ENCODE measurements around the gene TMEM82.

Gene TMEM82

DNA sequence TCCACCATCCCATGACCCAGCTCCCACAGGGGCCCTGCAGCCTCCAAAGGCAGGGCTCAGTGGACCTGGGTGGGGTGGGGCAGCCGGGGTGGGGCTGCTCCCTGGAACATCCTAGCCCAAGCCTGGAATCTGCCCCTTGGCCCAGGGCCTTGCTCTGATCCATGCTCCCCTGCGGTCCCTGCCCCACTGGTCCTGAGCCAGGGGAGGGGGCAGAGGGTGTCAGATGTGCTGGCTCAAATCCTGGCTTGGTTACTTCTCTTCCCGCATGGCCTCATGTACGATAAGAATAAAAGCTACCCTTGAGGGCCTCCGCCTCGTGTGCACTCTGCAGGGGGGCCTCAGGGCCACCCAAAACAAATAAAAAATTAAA, 5.4 kb upstream of the TMEM82 start:
- no peak for DNase-seq

DNA sequence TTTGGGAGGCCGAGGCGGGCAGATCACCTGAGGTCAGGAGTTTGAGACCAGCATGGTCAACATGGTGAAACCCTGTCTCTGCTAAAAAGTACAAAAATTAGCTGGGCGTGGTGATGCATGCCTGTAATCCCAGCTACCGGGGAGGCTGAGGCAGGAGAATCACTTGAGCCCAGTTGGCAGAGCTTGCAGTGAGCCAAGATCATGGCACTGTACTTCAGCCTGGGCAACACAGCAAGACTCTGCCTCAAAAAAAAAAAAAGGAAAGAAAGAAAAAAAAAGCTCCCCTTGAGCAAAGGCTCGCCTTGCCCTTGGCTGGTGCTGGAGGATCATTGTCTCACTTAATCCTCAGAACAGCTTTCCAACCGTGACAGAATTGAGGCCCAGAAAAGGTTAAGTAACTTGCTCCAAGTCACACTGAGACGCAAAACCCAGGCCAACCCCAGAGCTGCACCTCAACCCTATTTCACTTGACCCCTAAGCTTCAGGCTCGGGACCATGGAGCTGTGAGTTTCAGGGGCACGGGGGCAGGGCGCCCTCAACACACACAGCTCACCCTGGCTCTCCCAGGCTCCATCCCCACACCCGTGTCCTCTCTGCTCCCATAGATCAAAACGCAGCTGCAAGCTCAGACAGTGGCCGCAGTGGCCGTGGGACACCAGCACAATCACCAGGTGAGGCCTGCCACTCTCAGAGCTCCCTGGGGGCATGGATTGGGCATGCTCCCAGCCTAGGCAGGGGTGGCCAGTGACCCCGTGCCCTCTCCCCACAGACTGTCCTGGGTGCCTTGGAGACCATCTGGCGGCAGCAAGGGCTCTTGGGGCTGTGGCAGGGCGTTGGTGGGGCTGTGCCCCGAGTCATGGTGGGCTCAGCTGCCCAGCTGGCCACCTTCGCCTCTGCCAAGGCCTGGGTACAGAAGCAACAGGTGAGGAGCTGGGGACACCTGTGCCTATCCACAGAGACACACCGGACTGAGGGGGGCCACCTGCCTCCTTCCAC, 4.7 kb upstream of the TMEM82 start:
- no peak for DNase-seq

DNA sequence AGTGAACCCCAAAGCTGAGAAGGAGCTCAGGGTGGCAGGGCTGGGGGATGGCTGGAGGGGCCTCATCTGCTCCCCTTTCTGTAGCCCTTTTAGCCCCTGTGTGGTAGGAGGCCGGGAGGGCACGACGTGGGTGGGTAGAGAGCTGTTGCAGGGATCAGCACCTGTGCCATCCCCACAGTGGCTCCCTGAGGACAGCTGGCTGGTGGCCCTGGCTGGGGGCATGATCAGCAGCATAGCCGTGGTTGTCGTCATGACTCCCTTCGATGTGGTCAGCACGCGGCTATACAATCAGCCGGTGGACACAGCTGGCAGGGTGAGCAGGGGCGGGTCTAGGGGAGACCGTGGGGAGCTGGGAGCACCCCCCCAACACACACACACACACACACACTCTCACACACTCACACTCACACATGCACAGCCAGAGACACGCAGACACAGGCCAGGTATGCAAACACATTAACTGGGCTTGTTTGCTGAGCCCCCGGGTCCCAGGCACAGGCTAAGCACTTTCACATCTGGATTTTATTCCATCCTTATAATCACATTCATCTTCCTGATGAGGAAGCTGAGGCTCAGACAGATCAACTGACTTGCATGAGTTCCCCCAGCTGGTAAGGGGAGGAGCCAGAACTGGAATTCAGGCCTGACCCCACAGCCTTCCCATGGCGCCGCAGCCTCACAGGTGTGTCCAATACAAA, 3.7 kb upstream of the TMEM82 start:
- no peak for DNase-seq

DNA sequence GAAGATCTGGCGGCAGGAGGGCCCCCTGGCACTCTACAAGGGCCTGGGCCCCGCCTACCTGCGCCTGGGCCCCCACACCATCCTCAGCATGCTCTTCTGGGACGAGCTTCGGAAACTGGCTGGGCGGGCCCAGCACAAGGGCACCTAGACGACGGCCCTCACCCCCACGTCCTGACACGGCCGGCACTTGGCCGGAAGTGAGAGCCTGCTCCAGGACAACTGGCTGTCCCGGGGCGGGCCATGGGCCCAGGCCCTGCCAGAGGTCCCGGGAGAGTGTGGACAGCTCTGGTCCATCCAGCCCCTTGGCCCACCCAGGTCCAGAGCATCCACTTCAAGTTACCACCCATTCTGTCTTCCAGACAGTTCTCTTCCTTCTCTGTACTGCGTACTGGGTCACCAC, 3.0 kb upstream of the TMEM82 start:
- no peak for DNase-seq

DNA sequence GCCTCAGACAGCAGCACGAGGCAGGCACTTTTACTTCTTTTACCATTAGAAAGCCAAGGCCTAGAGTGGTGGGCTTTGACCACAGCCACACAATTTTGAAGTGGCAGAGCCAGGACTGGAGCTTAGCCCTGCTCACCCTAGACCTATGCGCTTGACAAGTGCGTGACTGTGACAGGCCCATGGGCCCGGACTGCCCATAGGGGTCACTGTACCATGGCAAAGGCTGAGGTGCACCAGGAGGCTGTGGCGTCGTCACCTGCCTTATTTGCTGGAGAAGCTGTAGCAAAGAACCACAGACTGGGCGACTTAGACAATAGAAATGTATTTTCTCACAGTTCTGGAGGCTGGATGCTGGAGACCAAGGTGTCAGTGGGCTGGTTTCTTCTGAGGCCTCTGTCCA, 2.6 kb upstream of the TMEM82 start:
- no peak for DNase-seq

DNA sequence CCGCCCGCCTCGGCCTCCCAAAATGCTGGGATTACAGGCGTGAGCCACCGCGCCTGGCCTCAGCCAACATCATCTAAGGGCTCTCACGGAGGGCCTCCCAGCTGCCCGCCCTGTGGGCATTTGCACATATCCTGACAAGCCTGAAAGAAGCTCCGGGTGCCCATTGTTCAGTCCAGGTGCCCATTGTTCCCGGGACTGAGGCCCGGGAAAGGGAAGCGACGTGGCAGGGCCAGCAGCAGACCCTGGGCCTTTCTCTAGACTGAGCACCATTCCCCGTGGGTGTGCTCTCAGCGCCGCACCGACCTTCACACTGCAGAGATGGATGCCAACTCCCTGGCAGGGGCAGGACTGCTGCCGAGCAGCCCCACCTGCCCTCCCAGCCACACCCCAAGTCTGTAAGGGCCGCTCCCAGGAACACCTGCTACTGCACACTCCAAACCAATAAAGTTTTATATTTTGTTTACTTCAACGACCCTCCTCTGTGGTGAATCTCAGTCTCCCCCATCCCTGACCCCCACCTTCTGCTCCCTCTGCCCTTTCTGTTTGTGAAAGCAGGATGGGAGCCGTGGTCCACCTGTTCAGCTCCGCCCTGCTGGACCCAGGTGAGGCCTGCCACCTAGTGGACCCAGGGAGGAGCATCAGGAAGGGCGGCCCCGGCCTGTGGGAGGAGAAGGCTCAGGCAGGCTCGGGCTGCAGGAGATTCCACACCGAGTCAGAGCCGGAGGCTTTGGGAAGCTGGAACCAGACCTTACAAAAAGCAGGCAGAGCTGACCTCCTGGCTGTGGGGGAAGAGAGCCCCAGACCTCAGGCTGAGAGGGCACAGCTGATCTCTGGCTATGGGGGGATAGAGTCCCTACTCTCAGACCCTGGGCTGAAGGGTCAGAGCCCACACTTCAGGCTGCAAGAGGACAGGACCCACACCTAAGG, 1.1 kb upstream of the TMEM82 start:
- DNase-seq: peak; percentile 75

DNA sequence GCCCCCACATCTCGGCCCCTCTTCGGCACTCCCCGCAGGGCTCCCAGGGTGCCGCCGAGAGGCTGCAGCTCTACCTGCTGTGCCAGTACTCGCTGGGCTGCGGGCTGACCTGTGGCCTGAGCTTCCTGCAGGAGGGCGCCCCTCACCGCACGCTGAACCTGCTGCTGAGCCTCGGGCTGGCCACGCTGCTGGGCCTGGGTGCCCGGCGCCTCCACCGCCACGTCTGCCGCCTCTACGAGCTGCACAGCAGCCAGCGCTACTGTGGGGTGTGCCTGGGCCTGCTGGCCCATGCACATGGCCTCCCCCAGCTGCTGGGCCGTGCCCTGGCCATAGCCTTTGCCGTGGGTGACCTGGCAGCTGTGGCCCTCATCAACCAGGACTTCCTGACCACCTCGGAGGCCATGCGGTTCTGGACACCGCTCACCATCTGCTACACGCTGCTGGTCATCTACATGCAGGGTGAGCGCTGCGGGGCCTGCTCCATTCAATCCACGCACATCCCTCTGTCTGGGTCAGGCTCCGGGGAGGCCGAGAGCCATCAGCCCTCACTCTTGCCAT, 1.9 kb downstream of the TMEM82 start:
- no peak for DNase-seq

DNA sequence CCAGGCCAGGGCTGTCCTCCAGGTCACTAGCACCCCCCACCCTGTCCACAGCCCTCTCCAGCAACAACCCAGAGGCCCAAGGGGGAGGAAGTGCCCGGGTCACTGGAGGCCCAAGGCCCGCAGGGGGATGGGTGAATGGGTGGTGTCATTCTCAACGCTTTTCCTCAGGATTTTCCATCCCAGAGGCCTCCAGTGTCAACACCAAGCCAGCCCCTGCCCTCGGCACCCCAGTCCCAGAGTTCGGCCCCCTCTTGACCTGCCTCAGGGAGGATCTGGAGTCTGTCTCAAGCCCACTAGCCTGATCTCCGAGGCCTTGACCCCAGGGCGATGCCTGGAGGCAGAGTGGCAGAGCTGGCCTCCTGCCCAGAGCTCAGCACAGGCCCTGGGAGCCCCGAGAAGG, 5.1 kb downstream of the TMEM82 start:
- DNase-seq: no peak

DNA sequence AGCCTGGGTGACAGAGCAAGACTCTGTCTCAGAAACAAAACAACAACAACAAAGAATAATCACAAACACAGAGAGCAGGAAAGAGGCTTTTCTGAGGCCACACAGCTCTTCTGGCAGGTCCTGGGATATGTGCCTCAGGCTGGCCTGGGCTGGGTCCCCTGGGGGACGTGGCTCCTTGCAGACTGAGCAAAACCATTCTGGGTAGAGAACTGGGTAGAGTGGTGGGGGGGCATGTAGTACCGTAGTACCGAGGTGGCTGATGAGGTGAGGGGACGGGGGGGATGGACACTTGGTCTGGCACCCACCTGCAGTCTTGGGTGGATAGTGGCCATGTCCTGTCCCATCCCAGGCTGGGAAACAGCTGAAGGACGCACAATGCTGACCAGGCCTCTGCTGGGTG, 6.0 kb downstream of the TMEM82 start:
- no peak for DNase-seq

DNA sequence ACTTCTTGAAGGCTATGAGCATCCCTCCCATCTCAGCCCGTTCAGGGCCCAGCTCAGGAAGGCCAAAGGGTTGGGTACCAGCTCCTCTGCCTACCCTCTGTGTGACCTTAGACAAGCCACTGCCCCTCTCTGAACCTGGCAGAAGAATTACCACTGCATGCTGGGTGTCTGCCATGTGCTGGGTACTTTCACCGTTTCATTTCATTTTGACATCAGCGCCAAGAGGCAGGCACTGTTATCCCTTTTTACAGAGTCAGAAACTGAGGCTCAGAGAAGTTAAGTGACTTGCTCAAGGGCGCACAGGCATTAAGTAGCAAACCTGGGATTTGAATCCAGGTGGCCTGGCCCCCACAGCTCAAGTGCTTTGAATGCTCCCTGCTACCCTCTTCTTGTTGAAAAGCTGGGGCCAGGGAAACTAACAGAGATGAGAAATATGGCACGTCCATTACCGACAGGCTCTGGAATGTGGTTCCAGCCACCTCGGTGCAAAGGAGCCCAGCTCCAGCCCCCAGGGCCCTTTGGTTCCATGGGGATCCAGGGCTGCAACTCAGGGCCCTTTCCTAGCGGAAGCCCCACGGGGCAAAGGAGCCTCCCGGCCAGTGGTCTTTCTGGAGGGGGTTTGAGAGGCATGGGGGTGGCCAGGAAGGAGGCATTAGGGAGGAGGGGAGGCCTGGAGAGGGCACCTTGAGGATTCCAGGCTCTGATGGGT, 6.5 kb downstream of the TMEM82 start:
- no peak for DNase-seq

DNA sequence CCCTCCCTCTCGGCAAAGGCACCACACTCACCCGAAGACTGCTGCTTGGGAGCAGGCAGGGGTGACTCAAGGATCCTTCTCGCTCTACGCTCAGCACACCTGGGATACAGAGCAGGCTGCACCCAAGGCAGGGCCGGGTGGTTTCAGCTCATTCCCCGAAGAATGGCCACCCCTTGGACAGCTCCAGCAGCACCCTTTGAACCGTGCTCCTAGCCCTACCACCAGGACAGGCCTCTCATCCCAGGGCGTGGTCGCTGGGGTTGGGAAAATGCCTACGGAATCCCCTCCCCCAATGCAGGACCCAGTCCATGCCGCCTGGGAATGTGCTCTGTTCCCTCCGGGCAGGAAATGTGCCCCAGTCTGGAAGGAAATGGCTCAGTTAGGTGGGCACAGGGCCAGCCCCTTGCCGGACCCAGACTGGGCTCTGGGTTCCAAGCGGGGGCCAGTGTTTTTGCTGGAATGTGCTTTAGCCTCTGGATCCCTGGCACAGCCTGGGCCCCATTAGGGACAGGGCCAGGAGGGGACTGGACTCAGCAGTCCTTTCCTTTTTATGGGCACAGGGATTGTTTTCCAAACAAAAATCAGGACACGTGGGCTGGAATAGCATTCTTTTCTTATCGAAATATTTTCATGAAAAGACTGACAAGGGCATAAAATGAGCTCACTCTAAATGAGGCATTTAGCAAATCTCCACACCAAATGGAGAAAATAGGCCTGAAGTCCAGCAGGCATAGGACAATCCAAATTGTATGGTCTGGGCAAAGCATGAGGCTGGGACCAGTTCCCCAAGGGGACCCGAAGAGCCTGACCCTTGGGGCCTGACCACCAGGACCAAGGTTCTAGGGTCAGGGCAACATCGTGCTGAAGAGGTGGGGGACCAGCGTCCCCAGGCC, 7.3 kb downstream of the TMEM82 start:
- DNase-seq: no peak

- no peak for DNase-seq
Observed at GRCh38 chr1:15750924-15751323, 8.6 kb downstream of the TMEM82 start.

GRCh38 chr1:15751717-15752116, 9.4 kb downstream of the TMEM82 start:
- no peak for DNase-seq

DNA sequence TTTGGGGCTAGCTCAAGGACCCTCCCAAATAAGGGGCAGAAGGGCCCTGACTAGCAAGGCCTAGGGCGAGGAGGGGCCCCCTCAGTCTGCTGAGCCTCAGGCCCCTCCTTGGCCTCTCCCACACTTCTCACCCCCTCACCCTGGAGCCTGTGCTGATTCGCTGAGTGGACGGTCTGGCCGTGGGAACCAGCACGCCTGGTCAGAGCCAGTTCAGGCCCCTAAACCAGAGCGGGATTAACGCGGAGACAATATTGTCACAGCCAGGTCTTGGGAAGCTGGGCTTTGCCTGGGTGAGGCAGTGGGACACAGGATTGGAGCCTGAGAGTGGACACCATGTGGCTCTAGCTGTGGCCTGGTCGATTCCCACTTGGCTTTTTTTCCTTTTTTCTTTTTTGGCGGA, 11.5 kb downstream of the TMEM82 start:
- DNase-seq: no peak

DNA sequence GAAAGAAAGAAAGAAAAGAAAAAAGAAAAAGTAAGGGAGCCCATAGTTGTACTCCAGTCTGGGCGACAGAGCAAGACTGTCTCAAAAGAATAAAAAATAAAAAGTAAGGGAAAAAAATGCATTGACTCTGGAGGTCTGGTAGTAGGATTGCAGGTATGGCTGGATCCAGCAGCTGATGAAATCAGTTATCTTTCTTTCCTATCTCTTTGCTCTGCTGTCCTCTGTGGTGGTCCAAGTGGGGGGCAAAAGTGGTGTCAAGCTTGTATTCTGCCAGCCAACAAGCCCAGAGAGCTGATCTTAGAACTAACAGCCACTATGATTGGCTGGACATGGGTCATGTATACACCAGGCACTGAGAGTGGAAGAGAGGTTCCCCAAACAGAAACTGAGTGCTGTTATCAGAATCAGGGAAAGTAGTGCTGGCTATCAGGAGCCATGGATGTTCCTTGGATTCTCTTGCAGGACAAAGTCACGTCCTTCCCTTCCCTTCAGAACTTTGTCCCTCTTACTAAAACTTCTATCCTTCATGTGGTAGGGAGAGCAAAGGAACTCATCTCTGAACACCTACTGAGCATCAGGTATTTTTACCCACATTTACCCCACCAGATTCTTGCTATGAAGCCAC, 12.8 kb downstream of the TMEM82 start:
- no peak for DNase-seq

DNA sequence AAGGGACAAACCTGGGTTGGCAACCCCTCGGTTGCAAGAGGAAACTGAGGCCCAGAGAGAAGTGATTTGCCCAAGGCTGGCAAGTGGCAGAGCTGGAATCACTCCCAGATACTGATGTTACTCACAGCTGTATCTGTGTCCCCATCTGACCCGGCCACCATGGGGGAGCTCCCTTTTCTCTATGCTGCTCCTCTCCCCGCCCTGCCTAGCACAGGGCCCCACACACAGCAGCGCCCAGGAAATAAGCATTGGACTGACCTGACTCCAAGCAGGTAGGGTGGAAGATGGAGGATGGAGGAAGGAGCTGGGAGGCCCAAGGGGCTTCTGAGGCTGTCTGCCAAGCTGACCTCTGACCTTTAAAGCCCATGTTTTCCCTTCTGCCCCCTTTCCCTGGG, 13.3 kb downstream of the TMEM82 start:
- no peak for DNase-seq

DNA sequence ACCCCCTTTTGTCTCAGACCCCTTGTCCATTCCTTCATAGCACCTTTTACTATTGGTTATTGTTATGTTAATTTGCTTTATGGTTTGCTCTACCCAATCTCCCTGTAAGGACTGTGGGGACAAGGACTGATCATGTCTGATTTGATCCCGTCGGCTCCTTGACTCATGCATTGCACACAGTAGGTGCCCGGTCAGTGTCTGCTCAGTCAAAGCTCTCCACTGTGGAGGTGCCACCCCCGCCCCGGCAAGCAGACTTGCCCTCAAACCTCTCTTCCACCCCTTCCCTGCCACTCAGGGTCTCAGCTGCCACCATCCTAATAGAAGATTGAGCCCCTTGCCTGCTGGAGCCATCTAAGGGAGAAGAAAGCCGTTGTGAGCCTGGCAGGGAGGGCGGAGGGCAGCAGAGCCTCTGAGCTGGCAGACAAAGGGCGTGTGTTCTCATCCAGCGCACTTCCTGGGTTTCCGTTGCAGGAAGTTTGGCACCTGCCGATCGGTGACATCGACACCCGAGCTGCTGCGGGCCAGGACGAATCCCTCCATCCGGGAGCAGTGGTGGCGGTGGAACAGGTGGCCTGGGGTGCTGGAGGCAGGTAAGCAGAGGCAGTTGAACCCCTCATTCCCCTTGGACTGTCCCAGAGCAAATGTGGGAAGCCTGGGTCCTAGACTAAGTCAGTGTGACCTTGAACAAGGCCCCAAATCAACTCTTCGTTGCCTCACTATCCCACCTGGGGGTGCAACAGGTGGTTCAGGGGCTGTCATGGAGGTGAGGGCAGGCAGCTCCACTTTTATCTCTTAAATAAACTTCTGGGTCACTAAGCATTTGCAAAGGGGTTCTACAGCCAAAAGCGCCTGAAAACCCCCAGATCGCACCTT, 14.1 kb downstream of the TMEM82 start:
- DNase-seq: no peak

GRCh38 chr1:15757016-15757543, 14.8 kb downstream of the TMEM82 start:
- no peak for DNase-seq

Measured in NCI-H2081 treated with DMSO at 0.1 percent for 48 hours (cell line).